Trophoblast cell (in vitro differentiated cells and primary cell): ENCODE measurements around the gene OR51B2.
A peak's percentile ranks its signal among the peaks of the same experiment; 100 is the strongest.

Source experiments
- DNase-seq, 2 donors: peaks; one replicate each; pipeline ENCODE4 v3.0.0-alpha.2; 2016
- H2AFZ ChIP-seq: 2 replicates; pipeline ENCODE4 v1.6.1; 2013; ENCODE audit warnings: low read length, moderate library complexity, mild to moderate bottlenecking; ENCODE audit not compliant: insufficient read depth, poor library complexity
- H2AK5ac ChIP-seq: 2 replicates; pipeline ENCODE4 v1.6.1; 2013; ENCODE audit warnings: mild to moderate bottlenecking, low read length
- H2BK120ac ChIP-seq: 2 replicates; pipeline ENCODE4 v1.6.1; 2013; ENCODE audit warnings: low read length, mild to moderate bottlenecking, moderate library complexity; ENCODE audit not compliant: insufficient read depth, poor library complexity
- H2BK12ac ChIP-seq: 2 replicates; pipeline ENCODE4 v1.6.1; 2013; ENCODE audit warnings: mild to moderate bottlenecking, low read length, moderate library complexity
- H2BK5ac ChIP-seq: 2 replicates; pipeline ENCODE4 v1.6.1; 2013; ENCODE audit warnings: low read length, low read depth, moderate library complexity, mild to moderate bottlenecking; ENCODE audit not compliant: poor library complexity
- H3K14ac ChIP-seq: 2 replicates; pipeline ENCODE4 v1.6.1; 2013; ENCODE audit warnings: mild to moderate bottlenecking, low read length
- H3K18ac ChIP-seq: 2 replicates; pipeline ENCODE4 v1.6.1; 2013; ENCODE audit warnings: mild to moderate bottlenecking, low read length
- H3K23ac ChIP-seq: 2 replicates; pipeline ENCODE4 v1.6.1; 2013; ENCODE audit warnings: low read length
- H3K27ac ChIP-seq: 2 replicates; pipeline ENCODE4 v1.5.1; 2013; ENCODE audit warnings: low read depth, mild to moderate bottlenecking, inconsistent platforms, low read length, moderate library complexity
- H3K27me3 ChIP-seq: 2 replicates; pipeline ENCODE4 v1.6.1; 2013; ENCODE audit warnings: inconsistent platforms, mild to moderate bottlenecking, low read length, moderate library complexity; ENCODE audit not compliant: insufficient read depth
- H3K36me3 ChIP-seq, 2 experiments: 1 replicate in 1 of 2; 2 replicates in 1 of 2; pipeline ENCODE4 v1.6.1; 2013; ENCODE audit warnings: low read length in 2 of 2, mild to moderate bottlenecking in 2 of 2, moderate library complexity in 1 of 2; ENCODE audit not compliant: insufficient read depth in 2 of 2, control insufficient read depth in 1 of 2
- H3K4ac ChIP-seq: 2 replicates; pipeline ENCODE4 v1.6.1; 2013; ENCODE audit warnings: low read depth, mild to moderate bottlenecking, low read length, moderate library complexity
- H3K4me1 ChIP-seq, 2 experiments: 1 replicate in 1 of 2; 2 replicates in 1 of 2; pipeline ENCODE4 v1.6.1; 2013; ENCODE audit warnings: low read length in 2 of 2, mild to moderate bottlenecking in 2 of 2, moderate library complexity in 1 of 2; ENCODE audit not compliant: insufficient read depth in 2 of 2, control insufficient read depth in 1 of 2
- H3K4me2 ChIP-seq: 2 replicates; pipeline ENCODE4 v1.6.1; 2013; ENCODE audit warnings: inconsistent platforms, mild to moderate bottlenecking, low read length, moderate library complexity
- H3K4me3 ChIP-seq: 2 replicates; pipeline ENCODE4 v1.5.1; 2013; ENCODE audit warnings: mild to moderate bottlenecking, low read depth, low read length, inconsistent platforms
- H3K79me1 ChIP-seq: one replicate; pipeline ENCODE4 v1.6.1; 2013; ENCODE audit warnings: low read length
- H3K79me2 ChIP-seq: 2 replicates; pipeline ENCODE4 v1.6.1; 2013; ENCODE audit warnings: low read length, mild to moderate bottlenecking; ENCODE audit not compliant: control insufficient read depth, insufficient read depth, poor library complexity
- H3K9ac ChIP-seq: 2 replicates; pipeline ENCODE4 v1.6.1; 2013; ENCODE audit warnings: mild to moderate bottlenecking, low read length
- H3K9me3 ChIP-seq: 2 replicates; pipeline ENCODE4 v1.6.1; 2013; ENCODE audit warnings: low read depth, mild to moderate bottlenecking, control low read depth, inconsistent platforms, low read length; ENCODE audit not compliant: insufficient read depth
- H4K12ac ChIP-seq: 2 replicates; pipeline ENCODE4 v1.6.1; 2013; ENCODE audit warnings: low read depth, mild to moderate bottlenecking, low read length, moderate library complexity
- H4K8ac ChIP-seq: 2 replicates; pipeline ENCODE4 v1.6.1; 2013; ENCODE audit warnings: low read depth, mild to moderate bottlenecking, low read length, moderate library complexity
- H4K91ac ChIP-seq: one replicate; pipeline ENCODE4 v1.6.1; 2013; ENCODE audit warnings: low read depth, mild to moderate bottlenecking, low read length, moderate library complexity
- WGBS: extraction: QIAGEN DNeasy Blood & Tissue Kit; methylation state at CpG from one replicate; pipeline ENCODE4 v1.1.7; 2013; ENCODE audit warnings: missing lambda C conversion rate; ENCODE audit not compliant: insufficient read length, insufficient coverage; ENCODE audit errors: extremely low coverage; 5-methylcytosine and 5-hydroxymethylcytosine counted together

OR51B2 gene

DNA sequence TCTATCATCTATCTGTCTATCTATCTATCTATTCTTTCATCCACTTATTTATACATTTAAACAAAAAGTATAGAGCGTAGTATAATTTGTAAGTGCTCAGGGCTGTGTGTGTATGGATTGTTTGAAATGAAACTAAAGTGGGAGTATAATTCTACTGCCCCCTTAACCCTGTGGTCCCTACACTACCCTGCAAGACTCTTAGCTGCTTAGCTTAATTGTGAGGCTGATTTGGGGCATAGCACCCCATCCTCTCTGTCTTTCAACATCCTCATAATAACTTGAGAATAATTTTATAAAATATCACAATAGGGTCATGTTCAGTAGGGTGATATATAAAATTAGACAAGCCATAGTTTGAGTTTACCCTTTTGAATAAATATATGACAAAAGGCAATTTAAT lies 34.0 kb downstream of the OR51B2 start:
- H2BK120ac ChIP-seq, result no peak overlapping the region
- no peaks in the 10 kb centered on the region for H3K36me3 ChIP-seq
- H3K4me3 ChIP-seq, result no peak overlapping the region
- no peak overlapping the region for H3K4ac ChIP-seq
- H3K18ac ChIP-seq, result no peak overlapping the region
- no peak overlapping the region for H3K27ac ChIP-seq
- no peak overlapping the region for H3K23ac ChIP-seq
- no peak overlapping the region for H3K9ac ChIP-seq
- no peaks in the 10 kb centered on the region for H3K79me2 ChIP-seq
- H3K4me2 ChIP-seq, result no peak overlapping the region
- no peaks in the 10 kb centered on the region for H3K9me3 ChIP-seq
- no peak overlapping the region for H2BK5ac ChIP-seq
- H2AFZ ChIP-seq, result no peak overlapping the region
- no peak overlapping the region for H2AK5ac ChIP-seq
- H3K4me1 ChIP-seq, result no peaks in the 10 kb centered on the region
- H4K8ac ChIP-seq, result no peak overlapping the region
- no peaks in the 10 kb centered on the region for H3K79me1 ChIP-seq
- H4K12ac ChIP-seq, result no peak overlapping the region
- H4K91ac ChIP-seq, result no peak overlapping the region
- DNase-seq, result no peak
- no CpG with 5 or more reads among the region's 1 CpG for WGBS
- no peak overlapping the region for H3K14ac ChIP-seq
- no peak overlapping the region for H2BK12ac ChIP-seq
- no peaks in the 10 kb centered on the region for H3K27me3 ChIP-seq

GRCh38 chr11:5289696-5290095 lies 34.4 kb downstream of the OR51B2 start:
- no peak overlapping the region for H2AFZ ChIP-seq
- no peak overlapping the region for H3K27ac ChIP-seq
- H2BK5ac ChIP-seq, result no peak overlapping the region
- H3K79me1 ChIP-seq, result no peaks in the 10 kb centered on the region
- no peak overlapping the region for H3K4me3 ChIP-seq
- H2AK5ac ChIP-seq, result no peak overlapping the region
- H2BK120ac ChIP-seq, result no peak overlapping the region
- no peak overlapping the region for H2BK12ac ChIP-seq
- no peak overlapping the region for H4K12ac ChIP-seq
- no peaks in the 10 kb centered on the region for H3K27me3 ChIP-seq
- DNase-seq, result peak in 1 of 2 donors; percentile 18
- no peak overlapping the region for H4K91ac ChIP-seq
- no peak overlapping the region for H3K23ac ChIP-seq
- no peak overlapping the region for H3K18ac ChIP-seq
- no peaks in the 10 kb centered on the region for H3K36me3 ChIP-seq
- H4K8ac ChIP-seq, result no peak overlapping the region
- no peaks in the 10 kb centered on the region for H3K4me1 ChIP-seq
- no peak overlapping the region for H3K4ac ChIP-seq
- H3K4me2 ChIP-seq, result no peak overlapping the region
- no peak overlapping the region for H3K14ac ChIP-seq
- H3K9ac ChIP-seq, result no peak overlapping the region
- H3K79me2 ChIP-seq, result no peaks in the 10 kb centered on the region
- no peaks in the 10 kb centered on the region for H3K9me3 ChIP-seq

DNA sequence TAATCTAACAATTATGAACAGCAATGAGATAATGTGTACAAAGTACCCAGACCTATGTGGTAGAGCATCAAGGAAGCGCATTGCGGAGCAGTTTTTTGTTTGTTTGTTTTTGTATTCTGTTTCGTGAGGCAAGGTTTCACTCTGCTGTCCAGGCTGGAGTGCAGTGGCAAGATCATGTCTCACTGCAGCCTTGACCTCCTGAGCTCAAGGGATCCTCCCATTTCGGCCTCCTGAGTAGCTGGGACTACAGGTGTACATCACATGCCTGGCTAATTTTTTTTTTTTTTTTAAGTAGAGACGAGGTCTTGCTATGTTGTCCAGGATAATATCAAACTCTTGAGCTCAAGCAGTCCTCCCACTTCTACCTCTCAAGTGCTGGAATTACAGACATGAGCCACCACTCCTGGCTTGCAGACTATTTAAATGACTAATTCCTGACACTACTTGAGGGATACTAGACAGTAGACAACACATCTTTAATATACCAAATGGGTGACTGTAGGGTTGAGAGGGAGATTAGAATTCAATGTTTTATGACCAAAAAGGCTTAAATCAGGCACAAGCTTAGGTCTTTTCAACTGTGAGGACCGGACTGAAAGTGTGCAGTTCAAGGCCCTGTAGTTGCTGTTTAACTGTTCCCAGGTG lies 35.1 kb downstream of the OR51B2 start:
- no peak overlapping the region for H3K27ac ChIP-seq
- H3K9ac ChIP-seq, result no peak overlapping the region
- no peaks in the 10 kb centered on the region for H3K4me1 ChIP-seq
- H4K12ac ChIP-seq, result no peak overlapping the region
- no CpG with 5 or more reads among the region's 6 CpGs for whole genome bisulfite sequencing
- H3K27me3 ChIP-seq, result no peaks in the 10 kb centered on the region
- no peaks in the 10 kb centered on the region for H3K79me1 ChIP-seq
- no peak overlapping the region for H2BK5ac ChIP-seq
- H3K79me2 ChIP-seq, result no peaks in the 10 kb centered on the region
- no peak overlapping the region for H3K14ac ChIP-seq
- peak; percentile 24 to 41 for DNase-seq
- H2AFZ ChIP-seq, result no peak overlapping the region
- H4K91ac ChIP-seq, result no peak overlapping the region
- no peaks in the 10 kb centered on the region for H3K9me3 ChIP-seq
- no peak overlapping the region for H3K4ac ChIP-seq
- H3K4me3 ChIP-seq, result no peak overlapping the region
- H2BK12ac ChIP-seq, result no peak overlapping the region
- no peak overlapping the region for H4K8ac ChIP-seq
- no peak overlapping the region for H3K23ac ChIP-seq
- no peak overlapping the region for H2BK120ac ChIP-seq
- H3K4me2 ChIP-seq, result no peak overlapping the region
- H3K18ac ChIP-seq, result no peak overlapping the region
- H3K36me3 ChIP-seq, result no peaks in the 10 kb centered on the region
- H2AK5ac ChIP-seq, result no peak overlapping the region

- Histone ChIP-seq H4K12ac (no peak overlapping the region), H3K23ac (no peak overlapping the region), H3K4me1 (no peaks in the 10 kb centered on the region), H2BK5ac (no peak overlapping the region), H3K79me2 (no peaks in the 10 kb centered on the region), H3K14ac (no peak overlapping the region), H3K18ac (no peak overlapping the region), H3K27ac (no peak overlapping the region), H3K36me3 (no peaks in the 10 kb centered on the region), H2BK120ac (no peak overlapping the region), H3K79me1 (no peaks in the 10 kb centered on the region), H3K9me3 (no peaks in the 10 kb centered on the region), H3K4ac (no peak overlapping the region), H3K27me3 (no peaks in the 10 kb centered on the region), H2AK5ac (no peak overlapping the region), H2AFZ (no peak overlapping the region), H2BK12ac (no peak overlapping the region), H4K8ac (no peak overlapping the region), H3K4me3 (no peak overlapping the region), H4K91ac (no peak overlapping the region), H3K9ac (no peak overlapping the region), H3K4me2 (no peak overlapping the region)
- DNase-seq, result no peak
- WGBS, result no CpG with 5 or more reads among the region's 7 CpGs
These were observed 35.8 kb downstream of the OR51B2 start for GRCh38 chr11:5288108-5288905.
